ENCODE measurements around the gene SORBS1.

The SORBS1 gene

DNA sequence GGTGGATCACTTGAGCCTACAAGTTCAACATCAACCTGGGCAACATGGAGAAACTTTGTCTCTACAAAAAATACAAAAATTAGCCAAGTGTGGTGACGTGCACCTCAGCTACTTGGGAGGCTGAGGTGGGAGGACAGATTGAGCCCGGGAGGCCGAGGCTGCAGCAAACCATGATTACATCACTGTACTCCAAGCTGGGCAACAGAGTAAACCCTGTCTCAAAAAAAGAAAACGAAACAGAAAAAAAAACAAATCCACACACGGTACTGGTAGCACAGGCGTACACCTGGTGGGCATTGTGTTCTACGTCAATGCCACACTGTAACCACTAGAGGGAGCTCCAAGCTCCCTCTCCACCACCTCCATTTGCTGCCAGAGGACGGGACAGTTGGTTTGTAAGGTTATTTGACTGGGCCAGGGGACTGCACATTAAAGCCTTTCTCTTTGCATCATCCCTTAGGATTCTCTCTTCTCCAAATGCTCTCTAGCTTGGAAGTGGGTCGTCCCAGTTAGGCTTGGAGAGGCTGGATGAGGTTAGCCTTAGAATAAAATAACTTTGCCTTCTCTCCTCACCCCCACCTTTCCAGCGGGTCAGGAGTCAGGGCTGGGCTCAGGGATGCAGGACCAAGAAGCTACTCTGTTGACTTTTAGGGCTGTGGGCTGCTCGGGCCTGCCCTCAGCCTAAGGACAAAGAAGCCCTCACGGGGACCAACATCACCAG lies 130.8 kb downstream of the SORBS1 start:
- DNase-seq = peak; percentile 79

DNA sequence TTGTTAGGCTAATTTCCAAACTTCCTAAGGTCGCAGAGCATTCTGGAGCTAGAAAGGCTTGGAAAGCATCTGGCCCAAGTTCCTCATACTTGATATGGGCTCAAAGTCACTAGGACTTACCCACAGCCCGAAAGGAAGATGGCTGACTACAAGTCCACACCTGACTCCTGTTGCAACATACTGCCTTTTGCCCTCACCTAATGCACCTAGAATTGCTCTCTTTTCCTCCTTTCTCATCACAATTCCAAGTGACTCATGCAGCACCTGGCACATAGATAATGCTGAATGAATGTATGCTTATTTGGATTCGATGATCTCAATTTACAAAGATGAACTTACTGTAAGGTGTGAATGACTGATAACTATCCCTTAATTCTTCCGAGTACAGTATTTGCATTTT lies 131.5 kb downstream of the SORBS1 start:
- no peak for DNase-seq

DNA sequence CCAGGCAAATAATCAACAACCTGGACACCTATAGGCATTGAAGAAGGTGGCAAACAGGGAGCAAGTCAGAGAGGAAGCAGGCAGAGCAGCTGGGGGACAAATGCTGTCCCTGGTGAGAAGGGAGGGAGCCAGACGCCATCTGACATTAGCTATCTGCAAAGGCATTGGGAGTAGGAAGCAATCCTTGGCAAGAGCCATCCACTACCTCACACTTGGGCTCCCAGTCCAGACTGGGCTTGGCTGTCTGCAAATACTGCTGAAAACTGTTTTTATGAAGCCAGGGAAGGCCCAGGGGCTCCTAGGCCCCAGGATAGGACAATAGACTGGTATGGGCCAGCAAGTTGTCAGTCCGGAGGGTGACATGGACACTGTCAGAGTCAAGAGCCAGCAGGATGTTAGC lies 132.5 kb downstream of the SORBS1 start:
- no peak for DNase-seq

DNA sequence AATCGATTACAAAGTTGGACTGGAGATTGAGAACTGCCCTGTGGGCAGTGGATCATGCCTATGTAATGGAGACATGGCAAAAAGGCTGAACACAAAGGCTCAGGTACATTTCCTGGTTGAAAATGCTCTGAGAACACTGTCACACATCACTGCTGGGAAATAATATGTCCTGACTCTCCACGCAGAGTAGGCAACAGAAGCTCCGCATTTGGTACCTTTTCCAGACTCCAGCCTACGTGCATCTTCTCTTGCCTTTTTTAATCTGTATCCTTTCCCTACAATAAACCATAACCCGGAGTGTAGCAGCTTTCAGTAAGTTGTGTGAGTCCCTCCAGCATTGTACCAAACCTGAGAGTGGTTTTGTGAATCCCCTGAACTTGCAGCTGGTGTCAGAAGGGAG lies 134.7 kb downstream of the SORBS1 start:
- no peak for DNase-seq

DNA sequence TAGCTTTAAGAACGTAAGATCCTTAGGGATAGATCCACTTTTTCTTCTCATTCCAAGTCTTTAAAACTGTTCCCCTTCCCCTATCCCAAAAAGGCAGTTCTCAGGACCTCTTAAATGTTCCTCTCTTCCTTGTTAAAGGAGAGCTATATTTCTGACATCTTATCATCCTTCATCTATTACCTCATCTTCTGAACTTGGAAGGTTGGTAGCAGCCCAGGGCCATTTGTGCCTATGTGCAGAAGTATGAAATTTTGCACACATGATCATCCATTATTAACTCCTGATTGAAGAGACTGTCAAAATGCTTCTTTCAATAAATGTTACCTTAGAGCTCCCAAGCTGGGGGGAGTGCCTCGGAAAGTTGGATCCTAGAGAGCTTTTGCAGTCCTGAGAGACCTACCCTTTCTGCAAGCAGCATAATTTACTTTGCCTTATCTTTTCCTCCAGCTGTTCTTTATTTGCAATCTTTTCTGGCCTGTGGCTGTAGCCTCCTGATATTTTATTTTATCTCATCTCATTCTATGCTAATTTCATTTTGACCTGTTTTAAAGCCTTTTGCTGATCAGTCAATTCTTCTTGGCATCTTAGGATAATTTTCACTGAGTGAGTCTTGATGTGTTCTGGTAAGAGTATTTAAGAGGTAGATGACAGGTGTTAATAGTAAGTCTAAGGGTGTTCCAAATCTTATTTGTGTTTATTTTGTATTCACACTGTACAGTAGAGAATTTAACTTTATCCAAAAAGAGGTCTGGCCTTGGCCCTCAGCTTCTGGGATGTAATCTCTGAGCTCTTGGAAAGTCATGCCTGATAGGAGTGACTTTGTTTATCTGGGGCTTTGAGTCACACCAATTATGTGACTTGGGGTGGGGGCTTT lies 135.3 kb downstream of the SORBS1 start:
- peak; percentile 68 for DNase-seq

- no peak for DNase-seq
Measured at GRCh38 chr10:95423164-95424005, 137.8 kb downstream of the SORBS1 start.

DNA sequence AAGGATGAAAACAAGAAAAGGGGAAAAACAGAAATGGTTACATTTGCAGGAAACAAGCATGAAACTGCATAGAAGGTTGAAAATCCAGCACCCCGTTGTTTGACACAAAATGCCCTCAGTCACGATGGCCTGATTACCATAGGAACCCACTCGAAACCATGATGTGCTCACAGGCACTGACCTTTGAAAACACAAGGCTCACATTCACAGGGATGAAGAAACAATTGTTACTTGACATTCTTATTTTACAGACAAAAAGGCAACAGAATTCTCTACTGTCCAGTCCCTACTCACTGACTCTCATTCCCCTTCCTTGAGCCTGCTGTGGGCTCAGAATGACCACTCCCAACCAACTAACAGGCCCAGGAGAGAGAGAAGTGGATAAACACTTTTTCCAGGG lies 138.9 kb downstream of the SORBS1 start:
- no peak for DNase-seq

GRCh38 chr10:95421782-95422181 lies 139.4 kb downstream of the SORBS1 start:
- DNase-seq = no peak

DNA sequence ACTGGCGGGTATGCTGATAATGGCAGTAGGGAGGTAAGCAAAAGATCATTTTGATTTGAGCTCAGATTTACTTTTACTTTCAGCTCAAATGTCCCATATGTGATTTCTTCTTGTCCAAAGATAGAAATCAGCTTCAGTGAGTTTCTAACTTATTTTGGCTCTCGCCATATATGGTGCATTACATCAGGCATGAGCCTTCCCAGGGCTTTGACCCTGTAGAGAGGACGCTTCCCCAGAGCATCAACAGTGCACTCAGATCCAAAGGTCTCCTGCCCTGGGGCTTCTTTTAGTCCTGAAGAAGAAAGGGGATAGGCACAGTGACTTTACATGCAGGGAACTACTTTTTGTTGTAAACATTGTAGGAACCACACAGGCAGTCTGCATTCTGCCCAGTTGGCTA lies 141.8 kb downstream of the SORBS1 start:
- DNase-seq = no peak

- no peak for DNase-seq
Measured at GRCh38 chr10:95416973-95417372, 144.2 kb downstream of the SORBS1 start.

DNA sequence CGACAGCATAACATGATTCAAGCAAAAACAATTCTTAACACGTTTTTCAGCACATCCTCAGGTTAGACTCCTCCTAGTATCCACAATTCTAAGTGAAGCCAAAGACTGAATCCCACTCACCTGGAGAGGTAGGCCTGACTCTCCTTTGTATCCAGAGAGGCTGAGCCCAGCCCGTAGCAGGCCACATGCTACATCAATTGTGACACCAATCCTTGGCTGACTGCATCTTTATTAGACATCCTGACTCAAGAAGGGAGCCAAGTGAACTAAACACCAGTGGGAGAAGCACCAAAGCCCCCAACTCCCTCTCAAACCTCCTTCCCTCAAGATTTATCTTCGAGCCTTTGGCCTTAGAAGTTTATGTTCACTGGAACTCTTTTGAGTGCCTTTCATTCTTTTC lies 144.9 kb downstream of the SORBS1 start:
- DNase-seq = no peak

GRCh38 chr10:95415621-95416031 lies 145.5 kb downstream of the SORBS1 start:
- DNase-seq = no peak

- no peak for DNase-seq
Measured at GRCh38 chr10:95414844-95415485, 146.2 kb downstream of the SORBS1 start.

- no peak for DNase-seq
Measured at GRCh38 chr10:95414016-95414830, 146.9 kb downstream of the SORBS1 start.

GRCh38 chr10:95413588-95413987 lies 147.6 kb downstream of the SORBS1 start:
- no peak for DNase-seq

DNA sequence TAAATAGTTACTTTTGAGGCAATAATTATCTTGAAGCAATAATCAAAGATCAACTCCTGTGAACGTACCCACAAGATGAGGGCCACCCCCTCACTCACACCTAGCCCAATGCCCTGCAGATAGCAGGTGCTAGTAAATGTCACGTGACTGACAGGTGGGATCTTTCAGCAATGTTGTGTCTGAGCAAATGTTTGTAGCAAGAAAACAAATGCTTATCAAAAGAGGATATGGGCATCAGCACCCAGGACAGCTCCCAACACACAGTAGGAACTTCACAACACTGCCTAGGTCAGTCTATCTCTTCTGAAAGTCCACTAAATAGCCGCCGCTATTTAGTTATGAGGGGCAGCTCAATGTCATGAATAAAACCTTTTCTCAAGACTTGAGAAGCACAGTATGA lies 149.5 kb downstream of the SORBS1 start:
- DNase-seq = no peak

DNA sequence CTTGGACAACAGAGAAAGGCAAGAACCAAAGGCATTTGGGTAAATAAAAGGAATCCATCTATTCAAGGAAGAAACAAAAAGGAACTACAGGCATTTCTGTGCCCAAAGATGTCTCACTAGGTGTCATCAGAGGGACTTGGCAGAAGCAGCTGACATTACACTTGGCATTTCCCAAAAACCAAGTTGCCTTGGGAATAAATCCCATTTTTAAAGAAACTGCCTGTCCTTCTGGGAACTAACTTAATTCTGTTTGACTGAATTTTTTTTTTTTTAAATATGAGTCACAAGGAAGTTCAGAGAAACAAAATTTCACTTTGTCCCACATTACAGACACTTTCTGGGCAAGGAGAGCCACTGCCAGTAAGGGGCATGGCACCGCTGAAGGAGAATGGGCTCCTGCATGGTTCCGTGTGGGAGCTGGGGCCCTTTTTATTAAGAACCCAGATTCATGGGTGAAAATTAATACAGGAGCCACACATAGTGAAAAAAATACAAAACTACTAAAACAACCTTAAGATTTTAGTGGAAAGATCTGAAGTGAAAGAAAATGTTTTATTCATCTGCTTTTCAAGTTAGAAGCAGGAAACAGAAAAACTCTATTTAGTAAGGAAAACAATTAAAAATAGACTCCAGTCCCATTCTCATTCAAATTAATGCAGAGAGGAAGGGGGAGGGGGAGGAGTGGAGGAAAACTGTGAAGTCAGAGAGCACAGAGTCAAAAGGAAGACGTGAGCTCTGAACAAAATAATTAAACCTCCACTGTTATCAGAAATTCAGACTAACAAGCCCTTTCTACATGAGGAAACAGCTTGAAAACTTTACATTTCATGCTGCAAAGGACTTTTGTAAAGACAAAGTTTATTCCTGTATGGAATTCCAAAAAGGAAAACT lies 151.9 kb downstream of the SORBS1 start:
- no peak for DNase-seq

DNA sequence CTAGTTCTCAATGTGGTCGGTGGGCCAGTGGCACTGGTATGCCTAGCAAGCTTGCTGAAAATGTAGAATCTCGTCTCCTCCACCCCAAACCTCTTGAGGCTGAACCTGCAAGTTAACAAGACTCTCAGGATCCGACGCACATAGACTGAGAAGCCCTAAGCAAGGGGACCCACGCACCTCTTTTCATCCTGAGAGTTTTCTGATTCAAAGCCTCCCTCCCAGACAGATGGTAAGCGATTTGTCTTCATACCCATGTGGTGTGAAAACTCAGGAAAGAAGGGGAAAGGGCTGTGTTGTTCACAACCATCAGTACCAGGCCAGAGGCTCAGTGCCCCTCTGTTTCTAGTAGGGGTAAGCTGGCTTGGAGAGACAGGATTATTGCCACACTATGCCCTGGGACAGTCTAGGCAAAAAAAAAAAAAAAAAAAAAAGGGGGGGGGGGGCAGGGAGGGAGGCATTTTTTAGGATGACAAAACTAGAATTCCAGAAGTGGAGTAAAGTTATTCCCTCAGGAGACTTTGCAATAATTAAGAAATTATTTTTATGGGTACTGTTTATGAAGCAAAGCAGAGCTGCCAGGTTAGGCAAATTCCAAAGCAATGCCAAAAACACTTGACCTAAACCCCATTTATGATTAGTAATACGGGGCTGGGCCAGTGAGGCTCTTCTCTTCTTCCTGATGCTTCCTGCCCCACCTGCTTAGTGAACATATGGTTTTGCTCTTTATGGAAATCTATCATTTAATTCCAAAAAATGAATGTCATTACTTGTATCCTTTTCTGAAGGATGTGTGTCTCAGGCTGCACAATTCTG lies 152.8 kb downstream of the SORBS1 start:
- no peak for DNase-seq

DNA sequence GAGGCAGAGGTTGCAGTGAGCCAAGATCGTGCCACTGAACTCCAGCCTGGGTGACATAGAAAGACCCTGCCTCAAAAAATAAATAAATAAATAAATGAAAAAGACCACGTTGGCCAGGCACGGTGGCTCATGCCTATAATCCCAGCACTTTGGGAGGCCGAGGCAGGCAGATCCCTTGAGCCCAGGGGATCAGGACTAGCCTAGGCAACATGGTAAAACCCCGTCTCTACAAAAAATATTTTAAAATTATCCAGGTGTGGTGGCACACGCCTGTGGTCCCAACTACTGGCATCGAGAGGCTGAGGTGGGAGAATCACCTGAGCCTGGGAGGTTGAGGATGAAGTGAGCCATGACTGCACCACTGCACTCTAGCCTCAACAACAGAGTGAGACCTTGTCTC lies 153.6 kb downstream of the SORBS1 start:
- DNase-seq = no peak
